HS-27A (cell line): ENCODE data around the gene TFAM.

Source experiments
- DNase-seq: peaks from one replicate; pipeline ENCODE4 v3.0.0-alpha.2; 2012; ENCODE audit warnings: low read depth, missing footprints

Gene TFAM

DNA sequence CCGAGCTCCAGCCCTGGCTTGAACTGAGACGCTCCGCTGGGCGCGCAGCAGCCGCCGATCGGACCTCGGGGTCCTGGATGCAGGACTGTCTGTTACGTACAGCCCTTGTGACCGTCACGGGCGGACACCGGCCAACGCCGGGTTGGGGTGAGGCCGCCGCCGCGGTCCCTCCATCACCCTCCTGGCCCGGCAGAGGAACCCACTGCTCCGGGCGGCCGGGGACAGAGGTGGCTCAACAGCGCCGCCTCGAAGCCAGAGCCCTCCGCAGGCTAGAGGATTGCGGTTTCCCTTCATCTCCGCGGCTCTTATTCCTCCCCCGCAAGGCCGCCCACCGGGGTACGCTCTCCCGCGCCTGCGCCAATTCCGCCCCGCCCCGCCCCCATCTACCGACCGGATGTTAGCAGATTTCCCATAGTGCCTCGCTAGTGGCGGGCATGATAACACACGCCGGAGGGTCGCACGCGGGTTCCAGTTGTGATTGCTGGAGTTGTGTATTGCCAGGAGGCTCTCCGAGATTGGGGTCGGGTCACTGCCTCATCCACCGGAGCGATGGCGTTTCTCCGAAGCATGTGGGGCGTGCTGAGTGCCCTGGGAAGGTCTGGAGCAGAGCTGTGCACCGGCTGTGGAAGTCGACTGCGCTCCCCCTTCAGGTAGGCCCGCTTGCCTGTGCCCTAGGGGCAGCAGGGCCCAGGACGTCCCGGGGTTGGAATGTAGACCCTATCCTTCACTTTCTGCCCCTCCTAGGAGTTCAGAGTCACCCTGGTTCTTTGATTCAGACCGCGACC lies at the start of gene TFAM:
Gene TFAM, plus strand, starts transcription at position 412 of the 785 bp plus-strand sequence. Its CDS starts 138 bp downstream, at position 550.
- peak; percentile 30 for DNase-seq

DNA sequence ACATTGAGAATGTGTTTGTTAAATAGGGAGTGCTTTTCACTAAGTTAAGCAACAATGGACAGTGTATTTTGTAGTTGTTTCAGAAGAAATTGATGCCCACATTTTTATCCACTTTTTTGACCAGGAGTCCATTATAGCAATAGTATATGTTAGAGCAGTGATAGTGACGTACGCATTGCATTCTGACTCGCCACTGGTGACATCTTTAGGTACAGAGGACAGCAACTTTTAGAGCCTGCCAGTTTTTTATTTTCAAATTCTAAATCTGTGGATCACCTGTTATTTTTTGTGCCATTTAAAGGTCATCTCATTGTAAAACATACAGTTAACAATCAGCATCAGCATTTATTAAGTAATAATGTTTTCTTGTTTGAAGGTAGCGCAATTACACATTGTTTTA lies 49.0 kb upstream of the TFAM start:
- DNase-seq, result no peak

DNA sequence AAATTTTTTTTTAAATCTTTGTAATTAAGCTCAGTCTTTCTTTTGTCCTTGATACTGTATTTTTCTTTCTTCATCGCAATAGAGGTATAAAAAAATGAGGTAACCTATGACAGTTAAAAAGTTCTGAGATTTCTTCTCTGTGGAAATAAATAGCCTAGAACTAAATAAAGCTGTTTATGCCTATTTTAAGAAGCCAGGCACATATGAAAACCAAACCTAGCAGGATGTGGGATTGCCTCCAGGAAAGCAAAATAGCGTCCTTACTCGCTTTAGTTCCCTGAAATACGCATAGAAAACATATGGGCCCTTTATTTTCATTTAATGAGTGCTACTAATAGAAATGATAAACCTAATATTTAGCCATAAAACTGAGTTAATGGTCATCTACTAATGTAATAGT lies 43.8 kb upstream of the TFAM start:
- no peak for DNase-seq

DNA sequence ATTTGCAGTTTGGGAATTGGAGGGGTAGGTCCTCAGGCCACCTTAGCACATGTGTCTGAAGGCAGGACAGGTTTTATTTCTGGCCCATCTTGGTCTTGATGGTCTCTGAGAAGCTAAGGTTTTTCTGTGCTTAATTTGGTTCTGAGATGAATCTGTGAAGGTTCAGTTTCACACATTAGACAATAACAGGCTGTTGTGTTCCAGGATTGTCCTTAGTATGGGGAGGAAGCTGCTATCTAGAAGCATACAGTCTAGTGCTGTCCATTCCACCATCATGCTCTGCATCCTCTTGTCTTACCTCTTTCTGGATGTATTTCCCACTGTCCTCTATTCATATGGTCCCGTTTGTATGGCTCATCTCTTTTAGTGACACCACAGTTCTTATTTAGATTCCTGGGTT lies 43.3 kb upstream of the TFAM start:
- DNase-seq, result no peak

DNA sequence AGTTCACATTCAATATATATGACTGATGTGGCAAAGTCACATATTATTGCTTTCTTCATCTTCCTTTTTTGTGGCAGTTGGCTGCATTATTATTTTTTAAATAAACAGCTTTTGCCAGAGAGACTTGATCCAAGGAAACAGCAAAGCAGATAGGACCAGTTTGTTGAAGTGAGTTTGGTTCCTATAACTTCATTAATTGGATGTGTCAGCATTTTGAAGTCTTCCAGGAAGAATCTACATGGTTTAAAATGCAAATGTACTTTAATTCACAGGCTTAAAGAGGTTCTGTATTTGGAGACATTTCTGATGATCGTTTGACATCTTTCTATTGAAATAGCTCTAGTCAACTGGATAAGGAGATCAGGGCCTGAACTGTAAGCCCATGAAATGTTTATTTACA lies 37.2 kb upstream of the TFAM start:
- no peak for DNase-seq

DNA sequence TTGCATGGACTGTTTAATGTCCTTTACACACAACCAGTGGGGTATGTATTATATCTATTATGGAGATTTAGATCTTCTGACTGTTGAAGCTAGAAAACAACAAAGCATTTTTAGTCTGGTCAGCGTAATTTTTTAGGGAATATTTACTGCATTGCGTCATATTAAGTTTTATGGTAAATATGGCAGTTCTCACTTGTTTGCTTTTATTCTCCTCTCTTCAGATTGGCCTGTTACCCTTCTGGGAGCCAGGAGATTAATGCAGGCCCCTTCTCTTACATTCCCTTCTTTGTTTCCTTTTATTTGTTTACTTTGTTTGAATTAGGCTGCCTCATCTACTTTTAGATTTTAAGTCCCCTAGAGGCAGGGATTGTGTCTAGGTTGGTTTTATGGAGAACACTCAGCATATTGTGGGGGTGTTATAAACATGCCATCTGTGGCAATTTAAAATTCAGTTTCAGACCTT lies 36.6 kb upstream of the TFAM start:
- no peak for DNase-seq

DNA sequence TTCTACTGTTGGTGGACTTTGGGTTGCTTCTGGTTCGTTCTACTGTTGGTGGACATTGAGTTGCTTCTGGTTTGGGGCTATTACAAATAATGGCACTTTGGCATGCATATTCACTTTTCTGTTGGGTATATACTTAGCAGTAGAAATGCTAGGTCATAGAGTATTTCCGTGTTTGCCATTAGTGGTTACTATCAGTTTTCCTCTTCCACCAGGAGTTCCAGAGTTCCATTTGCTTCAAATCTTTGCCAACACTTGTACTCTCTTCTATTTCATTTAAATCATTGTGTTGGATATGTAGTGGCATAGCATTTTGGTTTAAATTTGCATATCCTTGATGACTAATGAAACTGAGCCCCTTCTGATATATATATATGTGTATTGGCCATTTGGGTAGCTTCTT lies 35.2 kb upstream of the TFAM start:
- no peak for DNase-seq

DNA sequence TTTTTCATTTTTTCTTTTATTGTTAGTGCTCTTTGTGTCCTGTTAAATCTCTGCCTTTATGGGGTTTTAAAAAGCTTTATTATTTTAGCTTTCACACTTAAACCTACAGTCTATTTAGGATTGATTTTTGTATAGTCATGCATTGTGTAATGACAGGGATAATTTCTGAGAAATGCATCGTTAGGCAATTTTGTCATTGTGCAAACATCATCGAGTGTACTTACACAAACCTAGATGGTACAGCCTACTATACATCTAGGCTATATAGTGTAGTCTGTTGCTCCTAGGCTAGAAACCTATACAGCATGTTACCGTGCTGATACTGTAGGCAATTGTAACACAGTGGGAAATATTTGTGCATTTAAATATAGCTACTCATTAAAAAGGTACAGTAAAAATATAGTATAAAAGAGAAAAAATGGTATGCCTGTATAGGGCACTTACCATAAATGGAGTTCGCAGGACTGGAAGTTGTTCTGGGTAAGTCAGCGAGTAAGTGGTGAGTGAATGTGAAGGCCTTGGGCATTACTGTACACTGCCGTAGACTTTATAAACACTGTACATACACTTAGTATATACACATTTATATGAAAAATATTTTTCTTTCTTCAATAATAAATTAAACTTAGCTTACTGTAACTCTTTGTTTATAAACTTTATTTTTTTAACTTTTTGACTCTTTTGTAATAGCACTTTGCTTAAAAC lies 34.4 kb upstream of the TFAM start:
- no peak for DNase-seq

DNA sequence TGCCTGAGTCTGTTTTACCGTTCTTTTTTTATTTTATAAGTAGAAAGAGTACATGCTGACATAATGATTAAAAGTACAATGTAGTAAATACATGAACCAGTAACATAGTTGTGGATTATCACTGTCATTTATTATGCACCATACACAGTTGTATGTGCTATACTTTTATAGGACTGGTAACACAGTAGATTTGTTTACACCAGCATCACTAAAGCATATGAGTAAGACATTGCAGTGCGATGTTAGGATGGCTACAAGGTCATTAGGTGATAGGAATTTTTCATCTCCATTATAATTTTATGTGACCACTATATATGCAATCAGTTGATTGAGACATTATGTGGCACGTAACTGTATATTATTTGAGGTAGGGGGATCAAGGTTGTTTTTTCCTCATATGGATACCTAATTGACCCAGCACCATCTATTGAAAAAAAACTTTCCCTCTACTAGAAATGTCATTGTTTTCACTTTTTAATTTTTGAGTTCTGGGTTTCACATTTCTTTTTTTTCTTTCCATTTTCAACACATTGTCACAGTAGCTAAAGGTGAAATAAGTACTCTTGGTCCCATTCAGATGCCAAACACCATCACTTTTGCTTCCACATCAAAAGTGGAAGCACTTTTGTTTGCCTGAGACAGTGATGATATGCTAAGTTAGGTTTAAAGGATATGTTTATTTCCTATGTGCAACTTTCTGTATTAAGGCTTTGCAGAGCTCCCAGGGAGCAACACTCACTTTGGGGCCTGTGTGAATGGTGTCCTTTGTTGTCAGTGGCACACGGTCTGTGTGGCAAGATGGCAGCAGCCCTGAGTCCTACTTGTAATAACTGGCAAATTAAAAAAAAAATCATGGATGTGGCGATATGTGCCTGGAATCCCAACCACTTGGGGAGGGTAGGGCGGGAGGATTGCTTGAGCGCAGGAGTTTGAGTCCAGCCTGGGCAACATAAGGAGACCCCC lies 33.3 kb upstream of the TFAM start:
- no peak for DNase-seq

DNA sequence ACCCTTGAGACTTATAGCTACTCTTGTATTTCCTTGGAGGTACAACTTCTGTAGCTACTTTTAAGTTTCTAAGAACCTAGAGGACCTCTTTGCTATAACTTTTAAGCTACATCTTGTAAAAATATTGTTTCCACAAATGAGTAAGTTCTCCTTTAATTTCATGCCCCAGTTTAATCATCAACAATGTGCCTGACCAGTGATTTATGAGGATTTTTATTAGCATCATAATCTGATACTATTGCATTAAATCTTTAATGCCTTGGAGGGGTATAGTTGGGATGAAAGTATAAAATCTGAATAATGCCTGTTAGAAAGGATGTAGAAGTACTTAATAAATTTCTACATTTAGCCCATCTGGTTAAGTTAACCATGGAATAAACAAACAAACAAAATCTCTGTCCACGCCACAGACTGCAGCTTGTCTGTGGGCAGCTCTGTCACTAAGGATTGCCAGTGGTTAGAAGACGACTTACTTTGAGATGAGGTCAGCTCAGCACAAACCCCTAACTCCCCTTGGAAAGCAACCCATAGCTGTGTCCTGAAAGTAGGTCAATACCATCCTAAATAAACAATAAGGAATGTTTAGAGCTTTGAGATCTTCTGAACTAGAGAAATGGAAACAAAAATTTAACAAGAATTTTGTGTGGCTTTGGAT lies 32.1 kb upstream of the TFAM start:
- DNase-seq, result no peak

DNA sequence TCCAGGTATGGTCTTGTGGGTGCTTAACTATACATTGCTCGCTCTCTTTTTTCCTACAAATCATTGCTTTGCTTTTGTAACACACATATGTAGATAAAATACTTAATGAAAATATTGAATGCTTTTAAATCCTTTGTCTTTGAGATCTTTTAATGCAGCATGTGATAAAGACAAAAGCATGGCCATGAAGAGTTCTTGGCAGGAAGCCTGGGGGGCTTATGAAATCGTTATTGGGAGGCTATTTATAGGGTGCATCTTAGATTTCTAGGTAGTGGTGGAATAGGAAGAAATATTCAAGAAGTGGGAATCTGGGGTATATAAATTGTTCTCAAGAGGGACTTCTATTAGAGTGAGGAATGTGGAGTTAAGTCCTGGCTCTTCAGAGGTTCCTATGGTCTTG lies 28.5 kb upstream of the TFAM start:
- DNase-seq, result no peak

DNA sequence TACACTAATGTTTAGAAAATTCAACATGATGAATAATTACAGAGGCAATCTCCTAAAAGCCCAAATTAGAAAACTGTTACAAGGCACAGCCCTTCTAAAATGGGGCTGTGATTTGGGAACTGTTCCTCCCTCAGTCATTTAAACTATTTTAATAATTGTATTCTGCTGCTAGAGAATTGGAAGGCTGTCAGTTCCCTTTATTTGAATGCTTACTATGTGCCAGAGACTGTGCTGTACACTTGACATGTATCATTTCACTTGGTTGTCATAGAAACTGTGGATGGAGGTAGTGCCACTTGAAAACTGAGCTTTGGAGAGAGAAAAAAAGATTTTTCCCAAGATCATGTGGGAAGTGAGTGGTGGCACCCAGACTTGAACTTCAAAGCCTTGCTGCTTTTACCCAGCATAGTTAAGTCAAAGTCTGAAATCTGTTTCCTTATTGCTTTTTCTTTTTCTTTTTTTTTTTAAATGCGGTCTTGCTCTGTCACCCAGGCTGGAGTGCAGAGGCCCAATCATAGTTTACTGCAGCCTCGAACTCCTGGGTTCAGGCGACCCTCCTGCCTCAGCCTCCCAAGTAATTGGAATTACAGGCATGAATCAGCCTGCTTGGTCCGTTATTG lies 26.8 kb upstream of the TFAM start:
- no peak for DNase-seq

DNA sequence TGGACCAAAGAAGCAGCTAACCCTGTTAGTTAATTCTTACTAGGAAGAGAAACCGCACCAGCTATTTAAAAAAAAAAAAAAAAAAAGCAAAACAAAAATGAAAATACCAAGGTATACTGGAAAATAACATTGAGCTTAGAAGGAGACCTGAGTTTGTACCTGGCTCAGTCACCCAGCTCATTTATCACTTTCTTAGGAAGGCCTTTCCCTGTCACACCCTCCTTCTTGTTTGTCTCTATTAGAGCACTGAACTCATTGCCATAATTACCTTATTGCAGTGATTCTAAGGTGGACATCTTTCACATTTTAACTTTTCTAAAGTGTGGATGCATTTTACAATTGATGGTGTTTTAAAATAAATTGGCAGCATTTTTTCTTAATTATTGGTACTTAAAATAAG lies 26.3 kb upstream of the TFAM start:
- no peak for DNase-seq

DNA sequence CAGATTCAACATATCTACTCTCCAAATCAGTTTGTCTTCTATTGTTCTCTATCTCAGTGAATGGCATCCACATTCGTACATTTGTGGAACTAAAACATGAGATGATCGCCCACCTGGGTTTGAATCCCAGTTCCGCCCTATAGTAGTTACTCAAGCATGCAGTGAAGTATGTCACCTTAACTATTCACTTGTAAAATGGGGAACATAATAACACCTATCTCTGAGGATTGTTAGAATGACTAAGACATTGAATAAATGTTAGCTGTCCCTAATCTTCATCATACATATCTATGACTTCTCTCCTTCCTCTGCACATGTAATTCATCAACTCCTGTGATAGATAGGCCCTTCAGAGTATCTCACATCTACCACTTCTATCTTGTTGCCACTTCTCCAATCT lies 25.7 kb upstream of the TFAM start:
- no peak for DNase-seq

DNA sequence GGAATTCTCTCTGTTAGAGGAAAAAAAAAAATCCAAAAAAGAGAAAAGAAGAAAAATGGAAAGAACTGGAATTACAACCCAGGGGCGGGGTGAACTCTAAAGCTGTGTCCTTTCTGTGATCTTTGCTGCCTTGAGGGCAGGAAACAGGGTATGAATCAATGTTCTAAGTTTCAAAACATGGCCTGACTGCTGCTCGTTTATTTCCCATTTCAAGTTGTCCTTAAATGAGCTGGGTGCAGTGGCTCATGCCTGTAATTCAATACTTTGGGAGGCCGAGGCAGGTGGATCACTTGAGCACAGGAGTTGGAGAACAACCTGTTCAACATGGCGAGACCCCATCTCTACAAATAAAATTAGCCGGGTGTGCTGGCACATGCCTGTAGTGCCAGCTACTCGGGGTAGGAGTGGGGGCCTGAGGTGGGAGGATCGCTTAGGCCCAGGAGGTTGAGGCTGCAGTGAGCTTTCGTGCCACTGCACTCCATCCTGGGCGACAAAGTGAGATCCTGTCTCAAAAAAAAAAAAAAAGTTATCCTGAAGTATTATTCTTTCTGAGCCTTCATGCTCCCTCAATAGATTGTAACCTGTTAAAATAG lies 24.7 kb upstream of the TFAM start:
- DNase-seq, result no peak

DNA sequence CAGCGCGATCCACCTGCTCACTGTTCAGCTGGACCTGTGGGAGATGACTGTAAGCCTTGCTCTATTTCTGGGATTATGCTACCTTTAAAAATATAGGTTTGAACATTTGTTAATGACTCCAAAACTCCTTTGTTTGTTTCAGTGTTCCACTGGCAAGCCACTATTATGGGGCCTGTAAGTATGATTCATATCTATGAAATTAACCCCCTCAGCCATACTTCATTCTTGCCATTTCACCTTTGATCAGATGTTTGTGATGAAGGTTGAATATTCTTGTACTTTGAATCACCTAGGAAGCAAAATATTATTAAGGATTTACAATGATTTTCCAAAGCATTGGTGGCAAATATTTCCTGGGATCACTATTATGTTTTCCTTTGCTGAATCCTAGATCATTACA lies 23.9 kb upstream of the TFAM start:
- no peak for DNase-seq

DNA sequence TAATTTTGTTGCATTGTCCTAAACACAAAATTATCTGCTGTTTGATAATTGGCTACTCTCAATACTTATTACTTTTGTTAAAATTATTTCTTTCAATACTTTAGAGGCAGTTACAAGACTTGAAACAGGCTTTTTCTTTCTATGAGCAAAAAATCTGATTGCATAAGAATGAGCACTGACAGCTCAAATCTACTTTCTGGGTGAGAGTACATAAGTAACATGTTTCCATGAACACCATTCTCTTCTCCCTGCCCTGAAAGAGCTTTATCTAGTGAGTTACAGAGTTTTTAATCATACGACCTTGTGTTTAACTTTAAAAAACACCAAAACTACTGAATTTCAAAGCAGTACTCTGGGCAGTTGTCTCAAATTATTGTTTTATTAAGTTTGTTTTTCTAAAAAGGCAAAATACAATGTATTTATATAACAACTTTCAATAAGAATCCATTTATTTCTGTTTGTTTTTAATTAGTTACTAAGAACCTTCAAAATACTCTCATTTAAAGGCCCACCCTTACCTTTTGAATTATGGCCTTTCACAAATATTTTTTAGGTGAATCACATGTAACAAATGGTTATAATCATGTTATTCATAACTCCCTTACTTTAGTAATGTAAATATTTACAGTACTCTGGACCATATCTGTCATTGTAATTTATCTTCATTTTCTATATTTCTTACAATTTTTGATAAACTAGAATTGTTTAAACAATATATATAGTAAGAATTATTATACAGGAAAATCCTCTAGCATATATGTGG lies 23.0 kb upstream of the TFAM start:
- DNase-seq, result no peak

DNA sequence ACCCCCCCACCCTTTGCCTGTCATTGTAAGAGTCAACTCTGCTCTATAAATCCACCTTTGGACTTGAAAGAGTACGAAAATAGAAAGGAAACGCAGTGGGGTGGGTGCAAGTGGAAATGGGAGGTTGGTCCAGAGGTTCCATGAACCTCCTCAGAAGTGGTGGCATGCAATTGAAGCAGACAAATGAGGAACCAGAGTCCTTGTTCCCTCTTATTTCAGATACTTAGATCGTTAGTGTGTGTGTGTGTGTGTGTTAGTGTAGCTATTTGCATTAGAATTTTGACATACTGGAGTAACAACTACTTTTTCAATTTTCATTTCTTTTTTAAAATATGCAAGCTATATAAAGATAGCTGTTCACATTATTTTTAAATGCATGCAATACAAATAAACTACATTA lies 18.1 kb upstream of the TFAM start:
- no peak for DNase-seq

DNA sequence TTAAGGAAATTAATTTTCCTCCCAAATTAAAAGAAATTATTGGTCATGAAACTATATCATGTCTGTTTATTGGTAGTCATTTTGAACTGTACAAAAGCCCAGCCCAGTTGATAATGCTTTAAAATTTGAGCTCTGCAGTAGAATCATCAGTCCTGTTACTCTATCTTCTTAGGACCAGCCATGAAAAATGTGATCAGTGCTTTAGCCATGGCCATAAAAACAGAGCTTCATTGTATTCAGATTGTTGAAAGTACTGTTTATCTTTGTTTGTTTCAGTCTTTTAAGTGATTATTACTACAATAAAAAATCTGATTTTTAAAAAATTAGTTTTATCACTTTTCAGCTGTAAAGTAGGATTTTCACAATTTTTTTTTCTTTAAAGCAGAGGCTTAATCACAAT lies 13.7 kb upstream of the TFAM start:
- no peak for DNase-seq
